SIG-M5 treated with dmso at 0.1 percent for 504 hours (cell line): ENCODE results near the gene FAM20C.

Experiments used
- DNase-seq: peaks from one replicate; lab custom pipeline; 2025; ENCODE audit not compliant: unreplicated experiment; lab: John Stamatoyannopoulos, UW

The FAM20C gene

DNA sequence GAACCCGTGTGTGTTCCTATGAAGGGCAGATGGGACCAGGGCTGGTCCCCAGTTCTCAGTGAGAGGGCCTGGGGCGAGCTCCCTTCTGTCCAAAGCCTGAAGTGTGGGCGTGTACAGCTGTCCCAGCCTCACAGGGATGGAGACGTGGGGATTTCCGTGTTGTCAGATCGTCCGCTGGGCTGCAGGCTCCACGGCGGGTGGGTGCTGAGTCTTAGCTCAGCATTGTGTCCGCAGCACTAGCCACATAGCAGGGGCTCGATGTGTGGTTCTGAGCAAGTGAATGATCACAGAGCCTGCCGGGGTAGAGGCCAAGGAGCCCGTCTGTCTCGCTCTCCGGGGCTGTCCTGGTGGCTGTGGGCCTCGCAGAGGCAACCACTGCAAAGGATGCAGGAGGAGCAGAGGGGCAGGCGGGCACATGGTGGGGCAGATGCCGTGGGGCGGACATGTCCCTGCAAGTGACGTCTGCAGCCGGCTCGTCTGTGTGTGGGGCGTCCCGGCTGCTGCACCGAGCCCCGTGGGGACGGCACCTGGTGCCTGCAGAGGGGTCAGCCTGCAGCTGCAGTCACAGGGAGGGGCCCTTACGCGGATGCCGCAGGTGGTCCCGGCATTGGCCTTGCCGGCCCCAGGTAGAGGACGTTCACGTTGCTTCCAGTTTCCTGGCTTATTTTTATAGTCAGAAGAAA lies 30.9 kb downstream of the FAM20C start:
- DNase-seq: no peak

DNA sequence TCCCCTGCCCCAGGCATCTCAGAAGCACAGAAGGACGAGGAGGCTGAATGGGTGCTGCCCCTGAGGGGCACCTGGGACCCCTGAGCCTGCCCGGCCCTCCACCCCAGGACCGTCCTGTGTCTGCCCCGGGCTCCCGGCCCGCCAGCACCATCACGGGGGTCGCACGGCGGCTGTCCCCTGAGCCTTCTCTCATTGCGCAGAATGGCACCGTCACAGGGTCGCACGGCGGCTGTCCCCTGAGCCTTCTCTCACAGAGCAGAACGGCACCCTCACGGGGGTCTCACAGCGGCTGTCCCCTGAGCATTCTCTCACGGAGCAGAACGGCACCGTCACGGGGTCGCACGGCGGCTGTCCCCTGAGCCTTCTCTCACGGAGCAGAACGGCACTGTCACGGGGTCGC lies 31.5 kb downstream of the FAM20C start:
- no peak for DNase-seq

DNA sequence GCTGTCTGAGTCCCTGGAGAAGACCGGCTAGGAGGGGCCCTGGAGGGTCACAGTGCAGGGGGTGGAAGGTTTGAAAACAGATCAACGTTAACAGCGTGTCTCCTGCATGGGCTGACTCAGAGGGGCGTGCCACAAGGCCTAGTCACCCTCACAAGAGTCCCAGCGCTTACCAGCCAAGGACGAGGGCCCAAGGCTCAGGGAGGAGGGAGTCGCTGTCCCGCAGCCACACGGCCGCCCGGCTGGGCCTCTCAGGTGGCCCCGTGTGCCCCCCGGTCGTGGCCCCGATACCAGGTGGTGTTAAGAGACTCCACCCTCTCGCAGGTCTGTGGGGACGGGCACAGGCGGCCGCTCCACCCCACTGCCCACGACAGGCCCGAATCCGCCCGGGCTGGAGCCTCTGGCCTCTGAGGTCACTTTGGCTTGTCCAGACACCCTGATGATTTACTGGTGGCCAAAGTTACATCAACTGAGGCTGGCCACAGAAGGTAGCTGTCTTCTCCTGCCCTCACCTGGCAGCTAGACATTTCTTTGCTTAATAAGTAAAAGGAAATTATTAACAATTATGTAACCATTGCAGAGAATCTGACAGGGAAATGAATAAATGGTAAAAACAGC lies 34.0 kb downstream of the FAM20C start:
- DNase-seq: no peak

GRCh38 chr7:227926-228325 lies 35.6 kb downstream of the FAM20C start:
- no peak for DNase-seq

DNA sequence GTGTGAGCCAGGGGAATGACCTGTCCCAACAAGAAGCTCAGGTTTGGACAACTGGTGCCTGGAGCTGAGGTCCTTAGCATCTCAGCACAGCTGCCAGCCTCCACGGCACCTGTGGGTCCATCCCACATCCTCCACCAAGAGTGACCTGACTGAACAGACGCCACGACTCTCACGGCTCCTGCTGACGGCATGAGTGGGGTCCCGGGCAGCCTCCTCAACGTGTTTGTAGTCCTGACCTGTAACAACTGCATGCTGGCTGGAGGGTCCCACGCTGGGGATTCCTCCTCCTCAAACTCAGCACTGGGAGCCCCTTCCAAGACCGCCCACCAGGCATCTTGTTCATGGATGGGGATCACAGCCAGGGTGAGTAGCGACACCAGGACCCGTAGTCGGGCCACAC lies 36.2 kb downstream of the FAM20C start:
- no peak for DNase-seq

DNA sequence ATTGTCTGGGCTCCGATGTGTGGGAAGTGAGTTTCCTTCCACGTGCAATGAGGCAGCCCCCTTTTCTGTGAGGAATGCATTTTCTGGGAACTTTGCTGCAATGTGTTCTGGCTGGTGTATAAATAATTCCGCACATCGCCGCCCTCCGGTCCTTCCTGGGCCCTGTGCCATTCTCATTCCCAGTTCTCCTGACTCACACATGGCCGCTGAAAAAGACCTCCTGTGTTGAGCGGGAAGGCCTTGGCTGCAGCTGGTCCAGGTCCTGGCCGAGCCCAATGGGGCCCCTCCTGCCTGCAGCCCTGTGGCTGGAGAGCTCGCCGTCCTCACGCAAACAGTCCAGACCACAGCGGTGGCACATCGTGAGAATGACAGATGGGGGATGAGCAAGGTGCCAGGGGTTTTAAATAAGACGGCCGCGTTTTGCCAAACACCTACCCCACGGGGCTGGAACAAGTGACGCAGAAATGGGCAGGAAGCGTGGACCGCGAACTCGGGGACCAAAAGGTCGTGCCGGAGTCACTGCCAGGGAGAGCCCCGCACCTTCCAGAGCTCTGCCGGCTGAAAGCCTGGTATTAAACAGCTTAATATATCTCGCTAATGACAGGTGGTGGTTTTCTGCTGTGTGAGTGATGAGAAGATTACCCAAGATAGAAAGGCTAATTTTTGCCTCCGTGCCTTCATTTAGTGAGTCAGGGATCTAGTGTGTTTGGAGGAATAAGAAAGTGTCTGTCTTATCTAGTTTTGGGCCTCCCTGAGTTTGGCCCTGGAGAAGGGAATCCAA lies 37.0 kb downstream of the FAM20C start:
- no peak for DNase-seq

- DNase-seq: no peak
Measured at GRCh38 chr7:230274-230673, 37.9 kb downstream of the FAM20C start.

- no peak for DNase-seq
Measured at GRCh38 chr7:231030-231857, 38.9 kb downstream of the FAM20C start.

- DNase-seq: no peak
Measured at GRCh38 chr7:231858-232246, 39.5 kb downstream of the FAM20C start.

DNA sequence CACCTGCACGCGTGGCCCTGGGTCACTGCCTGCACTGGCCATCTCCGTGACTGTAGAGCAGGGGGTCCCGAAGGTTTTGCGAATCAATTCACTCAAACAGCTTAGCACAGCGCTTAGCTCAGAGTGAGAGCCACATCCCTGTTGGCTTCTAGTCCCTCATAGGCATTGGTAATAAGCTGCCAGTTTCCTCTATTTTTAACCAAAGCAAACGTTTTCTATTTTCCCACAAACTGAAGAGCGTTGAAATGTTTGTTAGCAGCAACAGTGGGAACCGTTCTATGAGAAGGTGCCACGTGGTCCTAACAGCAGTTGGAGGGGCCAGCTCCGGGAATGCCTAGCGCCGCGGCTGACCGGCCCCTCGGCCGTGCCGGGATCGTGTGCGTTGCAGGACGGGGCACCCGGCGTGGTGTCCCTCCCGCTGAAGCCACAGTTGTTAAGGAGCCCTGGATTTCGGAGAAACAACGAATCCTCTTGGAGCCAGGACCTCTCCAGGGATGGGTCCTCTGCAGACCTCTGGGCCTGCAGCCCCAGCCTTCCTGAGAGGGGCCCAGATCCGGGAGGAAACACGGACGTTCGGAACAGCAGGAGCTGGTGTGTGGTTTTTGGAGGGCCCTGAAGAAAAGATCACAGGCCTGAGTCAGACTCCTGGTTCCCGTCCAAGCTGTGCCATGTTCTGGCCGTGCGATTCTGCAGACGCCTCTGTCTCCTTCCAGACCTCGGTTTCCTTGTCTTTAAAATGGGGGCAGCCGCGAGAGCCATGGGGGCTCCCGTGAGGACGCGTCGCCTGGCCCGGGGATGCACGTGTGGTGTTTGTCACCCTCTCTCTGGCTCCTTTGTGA lies 40.3 kb downstream of the FAM20C start:
- no peak for DNase-seq

DNA sequence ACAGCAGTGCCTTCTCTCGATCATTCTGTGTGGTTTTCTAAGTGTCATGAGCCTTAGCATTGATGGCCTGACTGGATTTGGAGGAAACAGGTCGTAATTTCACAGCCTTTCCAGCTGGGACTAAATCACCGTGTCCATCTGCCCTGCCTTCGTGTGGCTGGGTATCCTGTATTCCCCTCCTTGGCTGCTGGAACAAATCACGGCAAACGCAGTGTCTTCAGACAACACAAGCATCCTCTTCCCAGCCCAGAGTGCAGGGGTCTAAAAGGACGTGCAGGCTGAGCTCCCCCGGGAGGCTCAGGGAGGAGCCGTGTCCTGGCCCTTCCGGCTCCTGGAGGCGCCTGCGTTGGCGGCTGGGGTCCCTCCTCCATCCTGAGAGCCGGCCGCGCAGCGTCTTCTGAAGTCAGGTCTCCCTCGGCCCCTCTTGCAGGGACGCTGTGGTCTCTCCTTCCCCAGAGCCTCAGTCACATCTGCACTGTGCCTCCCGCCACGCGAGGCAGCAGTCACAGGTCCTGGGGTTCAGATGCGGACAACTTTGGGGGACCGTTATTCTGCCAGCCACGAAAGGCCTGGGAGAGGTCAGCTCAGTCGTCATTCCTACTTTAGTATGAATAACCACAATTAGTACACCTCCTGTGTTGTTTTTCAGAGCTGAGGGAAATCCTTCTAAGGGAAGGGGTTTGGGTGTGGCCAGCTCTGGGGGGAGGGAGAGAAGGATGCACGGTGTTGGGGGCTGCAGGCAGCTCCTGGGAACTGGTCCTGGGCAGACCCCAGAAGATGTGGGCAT lies 41.1 kb downstream of the FAM20C start:
- DNase-seq: no peak

GRCh38 chr7:234051-234707 lies 41.8 kb downstream of the FAM20C start:
- DNase-seq: no peak

- DNase-seq: no peak
Measured at GRCh38 chr7:234708-235553, 42.6 kb downstream of the FAM20C start.

DNA sequence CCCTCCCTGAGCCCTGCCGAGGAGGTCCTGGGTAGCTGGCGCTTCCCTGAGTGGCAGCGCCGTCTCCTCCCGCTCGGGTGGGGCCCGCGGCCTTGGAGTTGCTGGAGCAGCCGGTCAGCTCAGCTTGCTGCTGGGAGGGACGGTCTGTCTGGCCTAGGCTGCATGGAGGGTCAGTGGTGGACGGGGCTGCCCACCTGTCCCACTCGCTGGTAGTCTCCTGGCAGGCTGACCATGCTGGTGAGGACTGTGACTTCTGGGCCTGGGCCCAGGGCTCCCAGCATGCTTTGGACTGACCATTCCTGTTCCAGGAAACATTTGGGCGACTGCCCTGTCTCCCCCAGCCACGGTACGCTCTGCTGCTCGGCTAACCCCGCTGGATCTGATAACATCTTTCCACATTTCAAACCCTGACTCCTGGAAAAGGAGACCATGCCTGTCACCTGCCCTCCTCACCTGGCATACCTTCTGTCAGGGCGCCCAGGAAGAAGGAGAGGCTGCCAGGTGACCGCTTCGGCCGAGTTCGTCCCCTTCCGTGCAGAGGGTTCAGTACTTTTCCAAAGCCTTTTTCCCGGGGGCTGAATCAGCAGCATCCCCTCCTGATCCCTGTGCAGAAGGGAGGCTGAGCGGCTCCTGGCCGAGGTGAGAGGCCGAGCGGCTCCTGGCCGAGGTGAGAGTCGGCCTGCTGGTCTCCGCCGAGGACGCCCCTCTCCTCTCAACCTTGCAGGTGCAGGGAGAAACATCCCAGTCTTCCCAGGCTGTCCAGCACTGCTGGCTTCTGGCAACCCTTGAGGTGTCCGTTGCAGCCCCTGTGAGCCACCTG lies 43.4 kb downstream of the FAM20C start:
- no peak for DNase-seq

- no peak for DNase-seq
Measured at GRCh38 chr7:236967-237366, 44.6 kb downstream of the FAM20C start.

DNA sequence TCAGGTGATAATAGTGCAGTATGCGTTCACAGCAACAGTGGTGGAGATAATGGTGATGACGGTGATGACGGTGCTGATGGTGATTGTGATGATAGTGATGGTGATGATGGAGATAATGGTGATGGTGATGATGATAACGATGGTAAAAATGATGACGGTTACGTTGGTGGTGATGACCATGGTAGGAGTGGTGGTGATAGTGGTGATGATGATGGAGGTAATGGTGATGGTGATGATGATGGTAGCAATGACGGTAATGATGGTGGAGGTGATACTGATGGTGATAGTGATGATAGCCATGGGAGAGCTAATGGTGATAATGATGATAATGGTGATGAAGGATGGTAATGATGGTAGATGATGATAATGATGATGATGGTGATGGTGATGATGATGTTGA lies 45.0 kb downstream of the FAM20C start:
- no peak for DNase-seq

GRCh38 chr7:240146-240676 lies 47.8 kb downstream of the FAM20C start:
- DNase-seq: no peak
